Neural progenitor cell (in vitro differentiated cells): Measurements from ENCODE around the gene BMPR1B.

Source experiments
- CTCF ChIP-seq: fragments of 200-600 bp; sonication (generic); IDR thresholded peaks from 2 replicates; pipeline ENCODE4 v1.5.1; 2017; ENCODE audit warnings: antibody characterized with exemption, mild to moderate bottlenecking
- EZH2 ChIP-seq: fragments of 200-600 bp; sonication (generic); IDR thresholded peaks from 2 replicates; pipeline ENCODE4 v1.6.1; 2017; ENCODE audit warnings: antibody characterized with exemption, mild to moderate bottlenecking, moderate library complexity
- EZH2phosphoT487 ChIP-seq: fragments of 200-600 bp; sonication (generic); IDR thresholded peaks from 2 replicates; pipeline ENCODE4 v1.6.1; 2017; ENCODE audit warnings: antibody characterized with exemption

GRCh38 chr4:94711635-94712034, 46.1 kb upstream of the BMPR1B start:
- TF ChIP-seq CTCF (no peak), EZH2 (no peak), EZH2phosphoT487 (no peak)
